Neutrophil (primary cell): ENCODE data around the gene ITGB4.

Experiments used
- H3K27ac ChIP-seq: fragments of 200-600 bp; sonication (generic); 2 replicates; pipeline ENCODE4 v1.5.1; 2016; ENCODE audit warnings: mild to moderate bottlenecking, moderate library complexity
- H3K27me3 ChIP-seq: fragments of 200-600 bp; sonication (generic); 2 replicates; pipeline ENCODE4 v1.6.0; 2016; ENCODE audit warnings: mild to moderate bottlenecking
- H3K36me3 ChIP-seq: fragments of 200-600 bp; sonication (generic); 2 replicates; pipeline ENCODE4 v1.5.1; 2017
- H3K4me1 ChIP-seq, 2 experiments: fragments of 200-600 bp in 1 of 2; sonication (generic) in 1 of 2; 1 replicate in 1 of 2; 2 replicates in 1 of 2; pipeline versions ENCODE4 v1.5.1 to v1.6.1; 2013 to 2016; ENCODE audit warnings: low read depth in 1 of 2, low read length in 1 of 2, mild to moderate bottlenecking in 1 of 2, moderate library complexity in 1 of 2; ENCODE audit not compliant: control insufficient read depth in 1 of 2, insufficient read depth in 1 of 2
- H3K4me3 ChIP-seq, 2 experiments: fragments of 200-600 bp in 1 of 2; sonication (generic) in 1 of 2; 1 replicate in 1 of 2; 2 replicates in 1 of 2; pipeline ENCODE4 v1.5.1; 2013 to 2016; ENCODE audit warnings: low read depth in 1 of 2, low read length in 1 of 2, mild to moderate bottlenecking in 1 of 2, moderate library complexity in 1 of 2
- H3K9me3 ChIP-seq: fragments of 200-600 bp; sonication (generic); 2 replicates; pipeline ENCODE4 v1.5.1; 2016
- TF ChIP-seq, protein P1 (sequence below): fragments of 200-600 bp; sonication (generic); IDR thresholded peaks from 2 replicates; pipeline ENCODE4 v1.5.1; 2016; ENCODE audit warnings: antibody characterized with exemption

Gene ITGB4

DNA sequence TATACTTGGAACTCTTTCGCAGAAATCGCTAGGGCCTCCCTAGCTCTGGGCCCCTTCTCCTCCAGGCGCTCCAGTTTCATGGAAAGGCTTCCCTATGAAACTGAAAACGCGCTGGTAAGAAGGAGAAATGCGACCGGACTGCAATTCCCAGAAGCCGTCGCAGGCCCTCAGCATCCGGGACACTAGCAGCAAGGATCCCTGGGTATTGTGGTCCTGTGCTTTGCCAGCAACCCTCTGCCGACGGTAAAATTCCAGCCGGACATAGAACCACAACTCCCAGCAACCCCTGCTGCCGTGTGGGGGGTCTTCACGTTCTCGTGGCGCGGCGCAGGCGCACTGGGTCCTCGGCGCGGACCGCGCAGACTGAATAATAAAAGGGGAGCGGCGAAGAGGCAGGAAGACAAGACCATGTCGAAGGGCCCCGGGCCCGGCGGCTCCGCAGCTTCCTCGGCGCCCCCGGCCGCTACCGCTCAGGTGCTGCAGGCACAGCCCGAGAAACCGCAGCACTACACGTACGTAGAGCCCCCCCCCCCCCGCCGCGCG, 63.3 kb downstream of the ITGB4 start, which contains the start of gene UNK:
Gene UNK, plus strand, starts transcription at position 334 of the 543 bp plus-strand sequence. Its CDS starts 75 bp downstream, at position 409.
- no peaks in the 10 kb centered on the region for H3K9me3 ChIP-seq
- peak within 1 kb of the TSS; percentile 78 to 80 for H3K4me3 ChIP-seq
- H3K4me1 ChIP-seq, result peaks cover 62 to 68% of the 10 kb centered on the region in 2 experiments
- no peaks in the 10 kb centered on the region for H3K36me3 ChIP-seq
- no peaks in the 10 kb centered on the region for H3K27me3 ChIP-seq
- TF ChIP-seq, protein P1, sequence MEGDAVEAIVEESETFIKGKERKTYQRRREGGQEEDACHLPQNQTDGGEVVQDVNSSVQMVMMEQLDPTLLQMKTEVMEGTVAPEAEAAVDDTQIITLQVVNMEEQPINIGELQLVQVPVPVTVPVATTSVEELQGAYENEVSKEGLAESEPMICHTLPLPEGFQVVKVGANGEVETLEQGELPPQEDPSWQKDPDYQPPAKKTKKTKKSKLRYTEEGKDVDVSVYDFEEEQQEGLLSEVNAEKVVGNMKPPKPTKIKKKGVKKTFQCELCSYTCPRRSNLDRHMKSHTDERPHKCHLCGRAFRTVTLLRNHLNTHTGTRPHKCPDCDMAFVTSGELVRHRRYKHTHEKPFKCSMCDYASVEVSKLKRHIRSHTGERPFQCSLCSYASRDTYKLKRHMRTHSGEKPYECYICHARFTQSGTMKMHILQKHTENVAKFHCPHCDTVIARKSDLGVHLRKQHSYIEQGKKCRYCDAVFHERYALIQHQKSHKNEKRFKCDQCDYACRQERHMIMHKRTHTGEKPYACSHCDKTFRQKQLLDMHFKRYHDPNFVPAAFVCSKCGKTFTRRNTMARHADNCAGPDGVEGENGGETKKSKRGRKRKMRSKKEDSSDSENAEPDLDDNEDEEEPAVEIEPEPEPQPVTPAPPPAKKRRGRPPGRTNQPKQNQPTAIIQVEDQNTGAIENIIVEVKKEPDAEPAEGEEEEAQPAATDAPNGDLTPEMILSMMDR, result peak; percentile 59
- peak within 1 kb of the TSS; percentile 98 for H3K27ac ChIP-seq

DNA sequence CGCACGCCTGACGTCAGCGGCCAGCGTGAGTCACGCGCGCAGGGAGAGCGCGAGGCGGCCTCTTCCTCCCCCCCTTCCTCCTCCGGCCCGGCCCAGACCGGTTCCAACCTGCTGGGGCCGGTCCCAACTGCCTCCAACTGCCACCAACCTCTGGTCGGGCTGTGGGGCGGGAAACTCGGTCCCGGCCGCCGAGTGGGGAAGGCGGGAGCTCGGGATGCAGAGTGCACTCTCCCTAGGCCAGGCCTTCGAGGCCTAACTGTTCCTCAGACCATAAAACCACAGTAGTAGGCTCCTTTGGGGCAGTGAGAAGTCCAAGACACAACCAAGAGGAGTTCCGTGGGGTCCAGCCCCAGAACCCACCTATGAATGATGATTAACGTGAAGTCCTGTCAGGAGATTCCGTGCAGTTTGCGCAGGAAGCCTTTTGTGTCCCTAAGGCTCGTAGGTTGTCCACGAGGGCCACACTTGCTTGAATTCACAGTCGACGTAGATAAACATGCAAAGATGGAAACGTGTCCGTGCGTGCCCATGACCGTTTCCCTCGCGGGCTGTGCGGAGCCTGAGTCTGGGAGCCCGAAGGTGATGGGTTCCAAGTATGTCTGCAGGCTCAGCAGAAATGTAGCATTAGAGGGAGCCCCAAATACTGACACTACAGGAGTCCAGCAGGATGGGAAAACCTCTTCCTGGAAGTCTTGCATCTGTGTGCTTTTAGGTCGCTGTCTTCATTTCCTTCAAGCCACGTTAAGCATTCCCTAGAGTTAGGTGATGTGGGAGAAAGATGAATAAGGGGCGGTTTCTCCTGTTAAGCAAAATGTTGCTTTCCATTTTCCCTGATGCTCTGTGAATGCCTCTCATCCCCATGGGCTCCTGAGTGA, 64.0 kb downstream of the ITGB4 start:
- Histone ChIP-seq H3K27me3 (no peaks in the 10 kb centered on the region), H3K4me1 (peaks cover 57 to 64% of the 10 kb centered on the region in 2 experiments), H3K4me3 (peak overlapping the region; percentile 78 to 80), H3K27ac (peak overlapping the region; percentile 98), H3K9me3 (no peaks in the 10 kb centered on the region), H3K36me3 (no peaks in the 10 kb centered on the region)
- TF ChIP-seq, protein P1, result peak; percentile 13

DNA sequence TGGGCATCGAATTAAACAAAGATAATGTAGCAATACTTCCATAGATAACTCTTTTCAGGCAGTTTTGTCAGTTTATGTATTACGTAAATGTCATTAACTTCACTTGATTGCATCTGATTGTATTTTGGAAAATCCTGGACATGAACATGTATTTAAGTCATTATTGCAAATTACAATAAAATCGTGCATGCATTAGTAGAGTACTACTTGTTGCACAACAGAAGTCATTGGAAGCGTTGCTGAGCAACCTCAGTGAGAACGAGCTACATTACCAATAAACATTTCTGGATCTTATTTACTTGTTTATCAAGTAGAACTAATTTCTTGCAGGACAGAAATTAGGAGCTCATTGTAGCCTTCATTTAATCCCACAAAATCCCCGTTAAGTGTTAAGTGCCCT, 70.0 kb downstream of the ITGB4 start:
- no peak overlapping the region for H3K27ac ChIP-seq

DNA sequence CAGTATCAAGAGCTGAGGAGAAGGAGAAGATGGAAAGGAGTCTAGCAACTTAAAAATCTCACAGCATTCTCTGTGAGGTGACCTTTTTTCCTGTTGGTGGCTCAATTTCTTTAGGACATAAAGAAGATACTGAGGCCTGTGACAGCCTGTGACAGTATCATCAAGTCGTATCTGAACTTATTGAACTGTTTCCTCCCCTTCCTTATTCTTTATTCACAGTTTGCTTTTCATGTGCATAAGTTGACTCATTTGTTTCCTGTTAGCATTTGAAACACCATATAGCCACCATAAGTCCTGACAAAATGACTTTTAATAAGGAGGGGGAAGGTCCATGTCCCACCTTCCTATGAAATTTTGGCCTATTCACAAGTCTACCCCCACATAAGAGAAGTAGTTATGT, 72.2 kb downstream of the ITGB4 start:
- peaks cover 3% of the 10 kb centered on the region for H3K36me3 ChIP-seq
- no peak overlapping the region for H3K4me3 ChIP-seq
- no peak overlapping the region for H3K27ac ChIP-seq
- TF ChIP-seq, protein P1, result no peak
- no peaks in the 10 kb centered on the region for H3K4me1 ChIP-seq
- no peaks in the 10 kb centered on the region for H3K27me3 ChIP-seq
- H3K9me3 ChIP-seq, result no peaks in the 10 kb centered on the region

More for the DNA sequence above, 70.0 kb downstream of the ITGB4 start:
- Histone ChIP-seq H3K9me3 (no peaks in the 10 kb centered on the region), H3K4me3 (no peak overlapping the region), H3K36me3 (peaks cover 3% of the 10 kb centered on the region), H3K4me1 (peaks cover 9 to 10% of the 10 kb centered on the region in 2 experiments), H3K27me3 (no peaks in the 10 kb centered on the region)
- TF ChIP-seq, protein P1, result no peak

DNA sequence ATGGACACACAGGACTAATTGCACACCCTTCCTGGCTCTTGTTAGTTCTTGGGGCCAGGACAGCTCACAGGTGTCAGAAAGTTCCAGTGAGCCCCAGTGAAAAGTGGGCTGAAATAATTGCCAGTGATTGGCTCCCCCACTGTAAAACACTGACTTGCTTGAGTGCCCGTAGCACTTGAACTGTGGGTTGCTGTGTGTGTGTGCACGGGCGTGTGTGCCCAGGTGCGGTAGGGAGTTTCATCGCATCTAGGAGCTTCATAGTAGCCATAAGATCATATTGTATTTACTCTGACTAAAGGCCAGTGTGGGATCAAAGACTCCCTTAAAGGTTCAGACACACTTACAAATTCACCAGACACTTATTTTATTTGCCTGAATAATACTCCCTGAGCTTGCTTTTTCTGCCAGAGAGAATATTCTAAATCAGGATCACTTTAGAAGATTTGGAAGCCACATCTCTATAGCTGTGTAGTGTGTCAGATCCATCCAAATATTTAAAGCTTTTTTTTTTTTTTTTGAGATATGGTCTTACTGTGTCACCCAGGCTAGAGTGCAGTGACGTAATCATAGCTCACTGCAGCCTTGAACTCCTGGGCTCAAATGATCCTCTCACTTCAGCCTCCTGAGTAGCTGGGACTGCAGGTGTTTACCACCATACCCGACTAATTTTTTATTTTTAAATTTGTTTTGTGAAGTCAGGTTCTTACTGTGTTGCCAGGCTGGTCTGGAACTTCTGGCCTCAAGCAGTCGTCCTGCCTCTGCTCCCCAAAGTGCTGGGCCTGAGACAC, 74.8 kb downstream of the ITGB4 start:
- Histone ChIP-seq H3K4me3 (no peak overlapping the region), H3K4me1 (no peaks in the 10 kb centered on the region), H3K9me3 (no peaks in the 10 kb centered on the region), H3K27ac (no peak overlapping the region), H3K27me3 (no peaks in the 10 kb centered on the region), H3K36me3 (peaks cover 7% of the 10 kb centered on the region)
- TF ChIP-seq, protein P1, result no peak
